Keratinocyte (primary cell): ENCODE measurements around the gene HS3ST3A1. TPM values are rescaled to one million over a fixed set of nuclear protein-coding genes. Genes with fewer than 3 reads are reported as not detected.

Experiments used
- DNase-seq: peaks from one replicate; pipeline ENCODE4 v3.0.0-alpha.2; 2011; ENCODE audit warnings: low read depth, missing footprints, low spot score
- FAIRE-seq: peaks from 2 replicates; lab custom pipeline; 2011; peaks lifted over from hg19 to GRCh38; lab: Jason Lieb, UNC
- H2AFZ ChIP-seq: 2 replicates; pipeline ENCODE4 v1.6.0; 2012; ENCODE audit warnings: low read length, control low read depth, inconsistent platforms; ENCODE audit not compliant: control insufficient read depth
- H3K27ac ChIP-seq: 2 replicates; pipeline ENCODE4 v1.5.1; 2011; ENCODE audit warnings: low read length; ENCODE audit not compliant: control insufficient read depth, insufficient read depth
- H3K27me3 ChIP-seq: 3 replicates; pipeline ENCODE4 v1.6.0; 2011; ENCODE audit warnings: low read length; ENCODE audit not compliant: control insufficient read depth, insufficient read depth; ENCODE audit errors: extremely low read depth
- H3K36me3 ChIP-seq, 2 experiments: 2 replicates in 1 of 2; 3 replicates in 1 of 2; pipeline ENCODE4 v1.5.1; 2011; ENCODE audit warnings: low read length in 2 of 2, mild to moderate bottlenecking in 1 of 2; ENCODE audit not compliant: control insufficient read depth in 2 of 2, insufficient read depth in 2 of 2; ENCODE audit errors: extremely low read depth in 1 of 2
- H3K4me1 ChIP-seq: 3 replicates; pipeline ENCODE4 v1.5.1; 2011; ENCODE audit warnings: low read length; ENCODE audit not compliant: control insufficient read depth, insufficient read depth; ENCODE audit errors: extremely low read depth
- H3K4me2 ChIP-seq: 3 replicates; pipeline ENCODE4 v1.6.0; 2011; ENCODE audit warnings: low read depth, low read length; ENCODE audit not compliant: control insufficient read depth, insufficient read depth; ENCODE audit errors: extremely low read depth
- H3K4me3 ChIP-seq, 3 experiments: fragments of 200-600 bp in 1 of 3; sonication (generic) in 1 of 3; 2 replicates in 2 of 3; 3 replicates in 1 of 3; pipeline ENCODE4 v1.5.1; 2011 to 2016; ENCODE audit warnings: low read length in 3 of 3, mild to moderate bottlenecking in 3 of 3, control low read depth in 2 of 3, inconsistent platforms in 1 of 3, low read depth in 1 of 3, mixed read lengths in 1 of 3, mixed run types in 1 of 3, moderate library complexity in 1 of 3; ENCODE audit not compliant: control insufficient read depth in 2 of 3, insufficient read depth in 2 of 3; ENCODE audit errors: extremely low read depth in 1 of 3
- H3K79me2 ChIP-seq: 2 replicates; pipeline ENCODE4 v1.6.0; 2012; ENCODE audit warnings: low read length; ENCODE audit not compliant: control insufficient read depth, insufficient read depth
- H3K9ac ChIP-seq: 3 replicates; pipeline ENCODE4 v1.6.0; 2011; ENCODE audit warnings: low read length; ENCODE audit not compliant: control insufficient read depth, insufficient read depth; ENCODE audit errors: extremely low read depth
- H3K9me1 ChIP-seq: 3 replicates; pipeline ENCODE4 v1.6.0; 2011; ENCODE audit warnings: low read length; ENCODE audit not compliant: control insufficient read depth, insufficient read depth; ENCODE audit errors: extremely low read depth
- H3K9me3 ChIP-seq: 2 replicates; pipeline ENCODE4 v1.5.1; 2012; ENCODE audit warnings: low read depth, low read length; ENCODE audit not compliant: control insufficient read depth
- H4K20me1 ChIP-seq: 3 replicates; pipeline ENCODE4 v1.6.0; 2011; ENCODE audit warnings: low read length; ENCODE audit not compliant: control insufficient read depth, insufficient read depth; ENCODE audit errors: extremely low read depth
- EZH2 ChIP-seq: IDR thresholded peaks from one replicate; pipeline ENCODE4 v1.6.1; 2012; ENCODE audit warnings: inconsistent platforms, mild to moderate bottlenecking, low read length, moderate library complexity
- dilution Hi-C: fragments of 300-500 bp; cut with MboI; formaldehyde crosslinking; loops from one replicate; pipeline ENCODE4 v1.7.0; 2020; ENCODE audit warnings: low sequenced_read_pairs; ENCODE audit not compliant: extremely low pct_ligation_motif_present
- polyA plus RNA-seq, 5 experiments: library from polyadenylated mRNA; depleted of rRNA in 3 of 5; stranded (reverse) in 3 of 5; stranded (forward) in 1 of 5; unstranded in 1 of 5; fragments of >200 nt; gene quantifications; 1 replicate in 1 of 5; 2 replicates in 3 of 5; 3 replicates in 1 of 5; pipeline versions ENCODE4 v1.2.1 to v1.2.3, GENCODE V29; 2011 to 2012; ENCODE audit warnings: missing spikeins in 2 of 5, low read depth in 1 of 5, low replicate concordance in 1 of 5
- TF ChIP-seq, protein P1 (sequence below), 3 experiments: IDR thresholded peaks in 1 of 3; conservative IDR thresholded peaks in 1 of 3; optimal IDR thresholded peaks in 1 of 3; 2 replicates in 2 of 3; 3 replicates in 1 of 3; pipeline versions ENCODE3 to v1.5.1; 2011; ENCODE audit warnings: low read length in 3 of 3, mild to moderate bottlenecking in 3 of 3, moderate library complexity in 2 of 3, control low read depth in 1 of 3, inconsistent platforms in 1 of 3; ENCODE audit not compliant: insufficient read depth in 2 of 3; ENCODE audit errors: extremely low read depth in 1 of 3

The HS3ST3A1 gene
- polyA plus RNA-seq, 1 donor (not counting 4 experiments of a cell fraction or from before 2014, with no cell fraction given): 0.04 TPM

GRCh38 chr17:13503526-13503925, 98.2 kb downstream of the HS3ST3A1 start:
- dilution Hi-C loops: no loop called here
- no peak for DNase-seq

GRCh38 chr17:13502263-13502662, 99.5 kb downstream of the HS3ST3A1 start:
- Histone ChIP-seq H3K9ac (no peak overlapping the region), H3K27me3 (no peaks in the 10 kb centered on the region), H3K27ac (no peak overlapping the region), H2AFZ (no peak overlapping the region), H3K4me2 (no peak overlapping the region), H3K9me1 (no peaks in the 10 kb centered on the region), H3K4me3 (no peak overlapping the region), H3K4me1 (no peaks in the 10 kb centered on the region), H3K79me2 (no peaks in the 10 kb centered on the region), H3K9me3 (no peaks in the 10 kb centered on the region), H4K20me1 (no peaks in the 10 kb centered on the region), H3K36me3 (no peaks in the 10 kb centered on the region)
- dilution Hi-C loops: no loop called here
- FAIRE-seq: no peak
- TF ChIP-seq EZH2: no peak
- TF ChIP-seq, protein P1, sequence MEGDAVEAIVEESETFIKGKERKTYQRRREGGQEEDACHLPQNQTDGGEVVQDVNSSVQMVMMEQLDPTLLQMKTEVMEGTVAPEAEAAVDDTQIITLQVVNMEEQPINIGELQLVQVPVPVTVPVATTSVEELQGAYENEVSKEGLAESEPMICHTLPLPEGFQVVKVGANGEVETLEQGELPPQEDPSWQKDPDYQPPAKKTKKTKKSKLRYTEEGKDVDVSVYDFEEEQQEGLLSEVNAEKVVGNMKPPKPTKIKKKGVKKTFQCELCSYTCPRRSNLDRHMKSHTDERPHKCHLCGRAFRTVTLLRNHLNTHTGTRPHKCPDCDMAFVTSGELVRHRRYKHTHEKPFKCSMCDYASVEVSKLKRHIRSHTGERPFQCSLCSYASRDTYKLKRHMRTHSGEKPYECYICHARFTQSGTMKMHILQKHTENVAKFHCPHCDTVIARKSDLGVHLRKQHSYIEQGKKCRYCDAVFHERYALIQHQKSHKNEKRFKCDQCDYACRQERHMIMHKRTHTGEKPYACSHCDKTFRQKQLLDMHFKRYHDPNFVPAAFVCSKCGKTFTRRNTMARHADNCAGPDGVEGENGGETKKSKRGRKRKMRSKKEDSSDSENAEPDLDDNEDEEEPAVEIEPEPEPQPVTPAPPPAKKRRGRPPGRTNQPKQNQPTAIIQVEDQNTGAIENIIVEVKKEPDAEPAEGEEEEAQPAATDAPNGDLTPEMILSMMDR (optimal IDR thresholded peaks at IDR 0.05 in 1 of 3, IDR thresholded peaks at IDR 0.05 in 1 of 3, conservative IDR thresholded peaks at IDR 0.05 in 1 of 3; ENCODE audit: extremely low read depth in 1 of 3, insufficient read depth in 2 of 3, low read length in 3 of 3): no peak
- no peak for DNase-seq

More at GRCh38 chr17:13503526-13503925, 98.2 kb downstream of the HS3ST3A1 start:
- H3K36me3 ChIP-seq: no peaks in the 10 kb centered on the region
- no peaks in the 10 kb centered on the region for H3K9me3 ChIP-seq
- no peak overlapping the region for H2AFZ ChIP-seq
- H3K9ac ChIP-seq: no peak overlapping the region
- no peaks in the 10 kb centered on the region for H3K27me3 ChIP-seq
- no peak overlapping the region for H3K27ac ChIP-seq
- H3K4me3 ChIP-seq: no peak overlapping the region
- H3K9me1 ChIP-seq: no peaks in the 10 kb centered on the region
- no peak for TF ChIP-seq EZH2
- TF ChIP-seq, protein P1 (optimal IDR thresholded peaks at IDR 0.05 in 1 of 3, IDR thresholded peaks at IDR 0.05 in 1 of 3, conservative IDR thresholded peaks at IDR 0.05 in 1 of 3; ENCODE audit: extremely low read depth in 1 of 3, insufficient read depth in 2 of 3, low read length in 3 of 3): no peak
- FAIRE-seq: no peak
- H3K4me2 ChIP-seq: no peak overlapping the region
- H3K4me1 ChIP-seq: no peaks in the 10 kb centered on the region
- no peaks in the 10 kb centered on the region for H3K79me2 ChIP-seq
- no peaks in the 10 kb centered on the region for H4K20me1 ChIP-seq
